ENCODE measurements around the gene ARFGAP3. TPM values are rescaled to one million over a fixed set of nuclear protein-coding genes. Genes with fewer than 3 reads are reported as not detected.

Gene ARFGAP3
- polyA plus RNA-seq, 1 experiment = 79.5 TPM

DNA sequence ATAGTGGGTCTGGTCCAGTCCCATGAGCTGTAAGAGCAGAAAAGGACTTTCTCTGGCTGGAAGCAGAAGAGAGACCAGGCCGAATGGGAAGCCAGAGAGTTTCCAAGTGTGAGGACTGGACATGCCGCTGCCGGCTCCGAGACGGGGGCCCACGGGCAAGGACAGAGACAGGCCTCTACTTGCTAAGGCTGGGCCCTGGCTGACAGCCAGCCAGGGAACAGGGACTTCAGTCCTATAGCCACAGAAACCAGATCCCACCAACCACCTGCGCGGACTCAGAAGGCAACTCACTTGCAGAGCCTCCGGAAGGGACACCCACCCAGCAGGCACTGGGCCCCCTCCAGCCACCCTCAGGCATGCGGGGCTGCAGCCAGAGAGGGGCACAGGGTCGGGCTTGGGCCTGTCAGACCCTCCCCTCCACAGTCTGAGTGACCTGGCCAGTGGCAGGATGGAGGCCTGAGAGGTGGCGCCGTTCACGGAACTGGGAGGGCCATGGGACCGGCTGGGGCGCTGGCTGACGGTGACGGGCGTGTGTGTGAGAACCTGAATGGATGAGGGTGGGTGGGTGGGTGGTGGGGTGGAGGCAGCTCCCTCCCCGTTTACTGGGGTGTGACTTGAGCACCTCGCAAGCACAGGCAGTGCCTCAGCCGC, 88.6 kb downstream of the ARFGAP3 start:
- TF ChIP-seq, protein P1, sequence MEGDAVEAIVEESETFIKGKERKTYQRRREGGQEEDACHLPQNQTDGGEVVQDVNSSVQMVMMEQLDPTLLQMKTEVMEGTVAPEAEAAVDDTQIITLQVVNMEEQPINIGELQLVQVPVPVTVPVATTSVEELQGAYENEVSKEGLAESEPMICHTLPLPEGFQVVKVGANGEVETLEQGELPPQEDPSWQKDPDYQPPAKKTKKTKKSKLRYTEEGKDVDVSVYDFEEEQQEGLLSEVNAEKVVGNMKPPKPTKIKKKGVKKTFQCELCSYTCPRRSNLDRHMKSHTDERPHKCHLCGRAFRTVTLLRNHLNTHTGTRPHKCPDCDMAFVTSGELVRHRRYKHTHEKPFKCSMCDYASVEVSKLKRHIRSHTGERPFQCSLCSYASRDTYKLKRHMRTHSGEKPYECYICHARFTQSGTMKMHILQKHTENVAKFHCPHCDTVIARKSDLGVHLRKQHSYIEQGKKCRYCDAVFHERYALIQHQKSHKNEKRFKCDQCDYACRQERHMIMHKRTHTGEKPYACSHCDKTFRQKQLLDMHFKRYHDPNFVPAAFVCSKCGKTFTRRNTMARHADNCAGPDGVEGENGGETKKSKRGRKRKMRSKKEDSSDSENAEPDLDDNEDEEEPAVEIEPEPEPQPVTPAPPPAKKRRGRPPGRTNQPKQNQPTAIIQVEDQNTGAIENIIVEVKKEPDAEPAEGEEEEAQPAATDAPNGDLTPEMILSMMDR (IDR thresholded peaks at IDR 0.05; ENCODE audit: insufficient read depth, low read depth, low read length) = no peak
- ChIA-PET CTCF (no interaction called here), POLR2A (interaction anchor here (0.5 kb wide), 1 partner anchor 41 kb away, joined by 6 read pairs; no protein-coding TSS in a partner anchor)
- Histone ChIP-seq H3K27me3 (ENCODE audit: control insufficient read depth, insufficient read depth, low read length) (no peaks in the 10 kb centered on the region; the same call in 1 of the 2 replicates), H3K36me3 (ENCODE audit: control insufficient read depth, insufficient read depth, low read length) (no peaks in the 10 kb centered on the region), H3K4me3 (ENCODE audit: low read depth, low read length) (no peak overlapping the region)
- no peak for DNase-seq (ENCODE audit: low read depth)

- no peak for DNase-seq (ENCODE audit: low read depth)
- ChIA-PET CTCF (no interaction called here), POLR2A (no interaction called here)
- no peaks in the 10 kb centered on the region for H3K36me3 ChIP-seq (ENCODE audit: control insufficient read depth, insufficient read depth, low read length)
- H3K27me3 ChIP-seq (ENCODE audit: control insufficient read depth, insufficient read depth, low read length) = no peaks in the 10 kb centered on the region
- TF ChIP-seq, protein P1 (IDR thresholded peaks at IDR 0.05; ENCODE audit: insufficient read depth, low read depth, low read length) = no peak
- H3K4me3 ChIP-seq (ENCODE audit: low read depth, low read length) = no peak overlapping the region
Observed at GRCh38 chr22:42766860-42767259, 90.2 kb downstream of the ARFGAP3 start.

DNA sequence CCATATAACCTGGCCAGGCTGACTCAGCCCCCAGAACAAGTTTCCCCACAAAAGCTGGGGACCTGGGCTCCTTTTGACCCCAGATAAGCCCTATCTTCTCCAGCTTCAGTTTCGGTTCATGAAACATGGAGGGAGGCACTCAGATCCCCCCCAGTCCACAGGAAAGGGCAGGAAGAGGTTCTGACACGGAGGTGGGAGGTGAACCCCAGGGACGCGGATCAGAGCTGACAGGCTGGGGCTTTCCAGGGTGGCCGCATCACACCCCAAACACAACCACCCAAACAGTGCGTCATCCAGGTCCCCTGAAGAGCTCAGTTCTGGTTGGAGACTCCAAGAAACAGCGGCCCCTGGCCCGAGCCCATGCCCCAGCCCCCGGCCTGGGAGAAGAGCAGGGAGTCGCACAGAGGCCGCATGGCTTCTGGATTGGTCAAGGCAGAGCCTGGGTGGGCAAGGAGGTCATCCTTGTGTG, 92.1 kb downstream of the ARFGAP3 start:
- Histone ChIP-seq H3K36me3 (ENCODE audit: control insufficient read depth, insufficient read depth, low read length) (no peaks in the 10 kb centered on the region), H3K27me3 (ENCODE audit: control insufficient read depth, insufficient read depth, low read length) (no peaks in the 10 kb centered on the region), H3K4me3 (ENCODE audit: low read depth, low read length) (no peak overlapping the region)
- POLR2A ChIA-PET = no interaction called here
- CTCF ChIA-PET = interaction anchor here (1.2 to 2.0 kb wide), 3 partner anchors 14 to 17 kb away, joined by 3 to 7 read pairs (median 3); no protein-coding TSS in a partner anchor
- TF ChIP-seq, protein P1 (IDR thresholded peaks at IDR 0.05; ENCODE audit: insufficient read depth, low read depth, low read length) = no peak
- DNase-seq (ENCODE audit: low read depth) = no peak

DNA sequence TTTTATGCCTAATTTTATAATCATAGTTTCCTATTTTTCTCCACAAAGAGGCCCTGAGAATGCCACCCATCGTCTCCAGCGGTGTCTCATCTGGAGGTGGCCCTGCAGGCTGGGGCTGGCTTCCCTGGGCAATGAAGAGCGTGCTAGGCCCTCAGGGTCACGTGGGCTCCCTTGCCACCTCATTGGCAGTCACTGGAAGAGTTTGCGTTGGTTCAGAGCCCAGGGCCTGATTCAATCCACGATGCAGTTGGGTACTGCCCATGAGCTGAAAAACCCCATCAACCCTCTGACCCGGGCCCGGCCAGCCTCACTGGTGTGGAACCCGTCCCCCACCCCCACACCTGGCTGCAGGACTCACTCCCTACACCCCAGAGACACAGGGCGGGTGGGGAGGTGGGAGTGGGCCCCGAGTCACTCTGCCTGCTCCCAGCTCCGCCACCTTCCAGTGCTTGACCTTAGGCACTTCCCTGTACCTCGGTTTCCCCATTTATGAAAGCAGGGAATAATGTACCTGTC, 93.0 kb downstream of the ARFGAP3 start:
- H3K27me3 ChIP-seq (ENCODE audit: control insufficient read depth, insufficient read depth, low read length) = no peaks in the 10 kb centered on the region; the same call in 1 of the 2 replicates
- ChIA-PET CTCF (interaction anchor here (1.3 to 2.0 kb wide), 2 partner anchors 16 to 17 kb away, joined by 3 to 7 read pairs; no protein-coding TSS in a partner anchor), POLR2A (no interaction called here)
- H3K4me3 ChIP-seq (ENCODE audit: low read depth, low read length) = no peak overlapping the region
- no peaks in the 10 kb centered on the region for H3K36me3 ChIP-seq (ENCODE audit: control insufficient read depth, insufficient read depth, low read length)
- TF ChIP-seq, protein P1 (IDR thresholded peaks at IDR 0.05; ENCODE audit: insufficient read depth, low read depth, low read length) = no peak
- DNase-seq (ENCODE audit: low read depth) = no peak

GRCh38 chr22:42760806-42761565, 96.1 kb downstream of the ARFGAP3 start:
- POLR2A ChIA-PET = no interaction called here
- Histone ChIP-seq H3K4me3 (ENCODE audit: low read depth, low read length) (no peak overlapping the region), H3K36me3 (ENCODE audit: control insufficient read depth, insufficient read depth, low read length) (no peaks in the 10 kb centered on the region), H3K27me3 (ENCODE audit: control insufficient read depth, insufficient read depth, low read length) (no peaks in the 10 kb centered on the region; the same call in 1 of the 2 replicates)
- TF ChIP-seq, protein P1 (IDR thresholded peaks at IDR 0.05; ENCODE audit: insufficient read depth, low read depth, low read length) = no peak
- no peak for DNase-seq (ENCODE audit: low read depth)
- CTCF ChIA-PET = no interaction called here

Data from BJ (cell line).